Measurements from ENCODE around the gene LMTK2. TPM values are rescaled to one million over a fixed set of nuclear protein-coding genes. Genes with fewer than 3 reads are reported as not detected.
A peak's percentile ranks its signal among the peaks of the same experiment; 100 is the strongest.

The LMTK2 gene
- total and polyA plus RNA-seq, 2 experiments from 2014 or later: 6.1 to 30.8 TPM

- H3F3A ChIP-seq (replicated peaks; ENCODE audit: low read depth): no peaks in the 10 kb centered on the region
- H3K9me2 ChIP-seq (ENCODE audit: insufficient read depth): no peaks in the 10 kb centered on the region
- H3K27me3 ChIP-seq (ENCODE audit: insufficient read depth): no peaks in the 10 kb centered on the region
- peak; percentile 7 for ATAC-seq
- H3K4me1 Mint-ChIP-seq: peaks cover 6% of the 10 kb centered on the region
- H3K27ac ChIP-seq (ENCODE audit: low read depth): no peak overlapping the region
- H3K9me3 Mint-ChIP-seq: no peaks in the 10 kb centered on the region
- H3K27me3 Mint-ChIP-seq (ENCODE audit: insufficient read depth, low read depth, poor library complexity): peaks cover 6% of the 10 kb centered on the region
- 0 out of 2 replicates have a peak overlapping the region, but pooled peaks have one; percentile 32 for H2AFZ ChIP-seq
- no peaks in the 10 kb centered on the region for H3K79me2 ChIP-seq (replicated peaks; ENCODE audit: insufficient read depth)
- no peaks in the 10 kb centered on the region for H3K4me1 ChIP-seq (ENCODE audit: insufficient read depth)
- peak overlapping the region; percentile 66 for H3K4me3 Mint-ChIP-seq
- no peaks in the 10 kb centered on the region for H3K36me3 ChIP-seq (ENCODE audit: insufficient read depth)
- peak overlapping the region; percentile 50; the same call in 1 of the 2 replicates for H3K4me3 ChIP-seq
- H3K36me3 Mint-ChIP-seq (ENCODE audit: low read depth): peaks cover 6% of the 10 kb centered on the region; the same call in 2 of the 3 replicates
- no peaks in the 10 kb centered on the region; the same call in 1 of the 2 replicates for H4K20me1 ChIP-seq (replicated peaks; ENCODE audit: insufficient read depth)
- DNase-seq (ENCODE audit: low spot score): peak; percentile 38
- no peak overlapping the region; the same call in 1 of the 2 replicates for H3K27ac Mint-ChIP-seq
- peak overlapping the region; percentile 48; the same call in 1 of the 2 replicates for H3K4me2 ChIP-seq
- TF ChIP-seq NANOG (IDR thresholded peaks at IDR 0.05; ENCODE audit: borderline replicate concordance): no peak
- TF ChIP-seq EZH2phosphoT487 (IDR thresholded peaks at IDR 0.05; ENCODE audit: unreplicated experiment): no peak
- no peak for TF ChIP-seq ZNF462 (CRISPR knock-in tag; IDR thresholded peaks at IDR 0.05)
- no peak for TF ChIP-seq EZH2 (IDR thresholded peaks at IDR 0.05; ENCODE audit: low read depth, unreplicated experiment)
- TF ChIP-seq STAT1 (IDR thresholded peaks at IDR 0.05; ENCODE audit: unreplicated experiment): no peak
- no peak for TF ChIP-seq CTCF (conservative IDR thresholded peaks at IDR 0.05; ENCODE audit: low read depth in 2 of 2)
- no peak for TF ChIP-seq ZNF331 (CRISPR knock-in tag; IDR thresholded peaks at IDR 0.05; ENCODE audit: low read depth)
- TF ChIP-seq JUNB (IDR thresholded peaks at IDR 0.05; ENCODE audit: unreplicated experiment): no peak
- no peak for TF ChIP-seq POLR2AphosphoS5 (IDR thresholded peaks at IDR 0.05; ENCODE audit: low read depth)
- no peak for TF ChIP-seq ZNF114 (CRISPR knock-in tag; IDR thresholded peaks at IDR 0.05)
- no peak for TF ChIP-seq ETS1 (IDR thresholded peaks at IDR 0.05)
- no peak for TF ChIP-seq CREB1 (CRISPR knock-in tag; IDR thresholded peaks at IDR 0.05; ENCODE audit: low read depth)
- TF ChIP-seq REST (IDR thresholded peaks at IDR 0.05; ENCODE audit: unreplicated experiment): no peak
Measured at GRCh38 chr7:98211676-98212531, 105.2 kb downstream of the LMTK2 start.
